ENCODE results near the gene ARL2BP. TPM values are rescaled to one million over a fixed set of nuclear protein-coding genes. Genes with fewer than 3 reads are reported as not detected.

ARL2BP gene
- total and polyA plus RNA-seq, 9 of the 15 experiments (the other 6 are each of a cell fraction or from before 2014, with no cell fraction given), result 16.7 to 41.8 (median 27.2) TPM

- TF ChIP-seq HMGXB4 (CRISPR knock-in tag; IDR thresholded peaks at IDR 0.05) (peak; percentile 80; the same call in 1 of the 2 replicates), ZBTB33 (CRISPR knock-in tag; IDR thresholded peaks at IDR 0.05) (peak; percentile 88), ZNF717 (CRISPR knock-in tag; IDR thresholded peaks at IDR 0.05) (no peak), ZBTB11 (CRISPR knock-in tag; IDR thresholded peaks at IDR 0.05) (no peak), XRCC5 (IDR thresholded peaks at IDR 0.05; ENCODE audit: low read depth, low read length) (peak; percentile 68; the same call in 1 of the 2 replicates), TGIF2 (CRISPR knock-in tag; IDR thresholded peaks at IDR 0.05) (peak; percentile 40; the same call in 1 of the 2 replicates), ZNF395 (CRISPR knock-in tag; IDR thresholded peaks at IDR 0.05) (peak; percentile 59; the same call in 1 of the 2 replicates), MAX (CRISPR knock-in tag; IDR thresholded peaks at IDR 0.05) (peak; percentile 97), ZNF217 (CRISPR knock-in tag; IDR thresholded peaks at IDR 0.05) (peak; percentile 61; the same call in 1 of the 2 replicates), ZBTB2 (IDR thresholded peaks at IDR 0.05) (peak; percentile 31; the same call in 1 of the 2 replicates), TOE1 (IDR thresholded peaks at IDR 0.05; ENCODE audit: borderline replicate concordance) (0 out of 2 replicates have a peak, but pooled peaks have one; percentile 60), TOE1 (CRISPR knock-in tag; IDR thresholded peaks at IDR 0.05; ENCODE audit: borderline replicate concordance, low read depth) (no peak), ZC3H8 (IDR thresholded peaks at IDR 0.05) (no peak), DMBX1 (CRISPR knock-in tag; IDR thresholded peaks at IDR 0.05; ENCODE audit: borderline replicate concordance) (0 out of 2 replicates have a peak, but pooled peaks have one; percentile 26)
These were observed 39.3 kb downstream of the ARL2BP start, which contains the start of gene PLLP (continued) for GRCh38 chr16:57284209-57284951.

Data from K562 (cell line).